Heart left ventricle (tissue), 13 donors: ENCODE measurements around the gene PPM1M.

ENCODE experiments used
- CTCF ChIP-seq, 12 donors: fragments of 200-600 bp; sonication (generic) in 4 of 12; IDR thresholded peaks; one replicate each; pipeline versions ENCODE4 v1.5.0 to v1.8.0; 2018 to 2022; ENCODE audit warnings: antibody characterized with exemption in 12 of 12, mild to moderate bottlenecking in 5 of 12
- POLR2A ChIP-seq, 2 donors: fragments of 450-650 bp; IDR thresholded peaks; one replicate each; pipeline ENCODE4 v1.6.1; 2017; ENCODE audit warnings: antibody characterized with exemption in 2 of 2, mild to moderate bottlenecking in 2 of 2, moderate library complexity in 2 of 2
- donor health status: ischemic (EF 13 %, LVEDD 7.1; RV severe dilation, severe dysfunction).
- donor health status: DM: no; HTN: yes; CAD: no.
- donor health status: DM: no; HTN: no; CAD: no.
- donor health status: ischemic (EF 25% LVEDD 6.9; RV normal size, moderate dysfunction).
- donor health status: ischemic (EF 25% LVEDD 5.7; RV mildly dilated, moderate dysfunction).
- donor health status: ischemic (EF 35%, LVEDD 5.7; RV mildly dilated, moderate dysfunction).
- donor health status: nonischemic (EF 11% LVEDD 7.7; RV severe dilation, severe dysfunction).
- donor health status: DM: yes; HTN: yes; CAD: no.
- donor health status: PGD.
- donor health status: ischemic (EF 29% LVEDD 5.4; RV normal size, mild dysfunction).
- donor health status: nonischemic (EF 23%, LVEDD 6.1; RV moderate dilation, normal function).

GRCh38 chr3:52197499-52197841 is 48.1 kb upstream of the PPM1M start:
- TF ChIP-seq CTCF (IDR thresholded peaks at IDR 0.05) (no peak), POLR2A (IDR thresholded peaks at IDR 0.05) (no peak)
